Thyroid gland (tissue), 4 donors: ENCODE measurements around the gene WNT10A. TPM values are rescaled to one million over a fixed set of nuclear protein-coding genes. Genes with fewer than 3 reads are reported as not detected.
A peak's percentile ranks its signal among the peaks of the same experiment; 100 is the strongest.

Experiments
- DNase-seq, 2 donors: peaks; one replicate each; pipeline ENCODE4 v3.0.0-alpha.2; 2019
- H3K27ac ChIP-seq, 3 donors: fragments of 200-600 bp; sonication (generic); 1 replicate in 2 of 3; 2 replicates in 1 of 3; pipeline ENCODE4 v1.5.1; 2016 to 2019; ENCODE audit warnings: mild to moderate bottlenecking in 1 of 3, moderate library complexity in 1 of 3
- H3K27me3 ChIP-seq: fragments of 200-600 bp; sonication (generic); one replicate; pipeline ENCODE4 v1.5.1; 2019
- H3K36me3 ChIP-seq, 2 donors: fragments of 200-600 bp; sonication (generic); one replicate each; pipeline ENCODE4 v1.5.1; 2016 to 2019
- H3K4me1 ChIP-seq, 2 donors: fragments of 200-600 bp; sonication (generic); one replicate each; pipeline ENCODE4 v1.5.1; 2017 to 2019
- H3K4me3 ChIP-seq, 3 donors: fragments of 200-600 bp; sonication (generic); replicated peaks in 1 of 3; 1 replicate in 2 of 3; 2 replicates in 1 of 3; pipeline ENCODE4 v1.5.1; 2016; ENCODE audit warnings: mild to moderate bottlenecking in 1 of 3
- H3K9me3 ChIP-seq: fragments of 200-600 bp; sonication (generic); one replicate; pipeline ENCODE4 v1.5.1; 2017
- POLR2A ChIP-seq, 2 donors: fragments of 450-650 bp; IDR thresholded peaks; one replicate each; pipeline ENCODE4 v1.6.1; 2017; ENCODE audit warnings: antibody characterized with exemption in 2 of 2, mild to moderate bottlenecking in 2 of 2, moderate library complexity in 1 of 2
- WGBS, 2 donors: methylation state at CpG; one replicate each; pipeline ENCODE4 v1.1.5; 2017; 5-methylcytosine and 5-hydroxymethylcytosine counted together
- intact Hi-C: fragments of 100-400 bp; cut with DNase I; formaldehyde crosslinking; loops from one replicate; pipeline ENCODE4 v1.15.1; 2023
- total RNA-seq, 4 donors: library from RNA; depleted of rRNA; stranded (reverse); fragments of >200 nt; gene quantifications; one replicate each; pipeline ENCODE4 v1.2.3, GENCODE V29; 2016
- TF ChIP-seq, protein P1 (sequence below), 6 experiments: fragments of 200-600 bp in 3 of 6; fragments of 450-650 bp in 3 of 6; sonication (generic) in 3 of 6; IDR thresholded peaks; one replicate each; pipeline ENCODE4 v1.5.1; 2016 to 2019; ENCODE audit warnings: antibody characterized with exemption in 6 of 6, mild to moderate bottlenecking in 2 of 6, inconsistent platforms in 1 of 6, moderate library complexity in 1 of 6

Gene WNT10A
- total RNA-seq, 4 donors from 2014 or later = 0.20 TPM; not detected in 3

DNA sequence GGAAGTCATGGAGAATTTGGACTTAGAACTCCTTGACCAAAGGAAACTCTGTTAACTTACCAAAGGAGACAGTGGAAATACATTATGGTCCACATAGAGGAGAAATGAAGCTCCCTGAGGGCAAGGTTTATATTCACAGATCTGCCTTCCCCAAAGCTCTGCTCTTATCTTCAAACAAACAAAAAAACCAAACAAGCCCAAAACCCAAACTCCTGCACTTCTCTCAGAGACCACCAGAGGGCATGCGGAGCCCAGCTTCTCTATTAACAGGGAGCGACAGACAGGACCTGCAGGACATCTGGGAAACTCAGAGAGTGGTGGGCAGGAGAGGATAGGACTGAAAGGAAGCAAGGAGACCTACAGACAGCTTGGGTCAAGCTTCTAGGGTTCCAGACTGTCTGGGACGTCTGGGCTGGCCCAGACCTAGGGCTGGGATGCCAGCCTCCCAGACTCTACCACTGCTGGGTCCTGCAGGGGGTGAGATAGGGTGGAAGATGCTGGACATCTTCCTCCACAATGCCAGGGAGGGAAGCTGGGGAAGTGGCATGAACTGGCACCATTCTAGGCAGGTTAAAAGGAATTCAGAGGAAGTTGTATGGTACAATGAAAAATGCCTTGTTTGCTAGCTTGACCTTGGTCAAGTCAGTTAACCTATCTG is 4.0 kb upstream of the WNT10A start:
- peak; percentile 64 to 68 for DNase-seq
- Histone ChIP-seq H3K36me3 (no peaks in the 10 kb centered on the region), H3K4me3 (no peak overlapping the region), H3K27me3 (peaks cover 26% of the 10 kb centered on the region), H3K27ac (no peak overlapping the region), H3K9me3 (no peaks in the 10 kb centered on the region), H3K4me1 (peaks cover 7 to 22% of the 10 kb centered on the region in 2 donors)
- TF ChIP-seq, protein P1, sequence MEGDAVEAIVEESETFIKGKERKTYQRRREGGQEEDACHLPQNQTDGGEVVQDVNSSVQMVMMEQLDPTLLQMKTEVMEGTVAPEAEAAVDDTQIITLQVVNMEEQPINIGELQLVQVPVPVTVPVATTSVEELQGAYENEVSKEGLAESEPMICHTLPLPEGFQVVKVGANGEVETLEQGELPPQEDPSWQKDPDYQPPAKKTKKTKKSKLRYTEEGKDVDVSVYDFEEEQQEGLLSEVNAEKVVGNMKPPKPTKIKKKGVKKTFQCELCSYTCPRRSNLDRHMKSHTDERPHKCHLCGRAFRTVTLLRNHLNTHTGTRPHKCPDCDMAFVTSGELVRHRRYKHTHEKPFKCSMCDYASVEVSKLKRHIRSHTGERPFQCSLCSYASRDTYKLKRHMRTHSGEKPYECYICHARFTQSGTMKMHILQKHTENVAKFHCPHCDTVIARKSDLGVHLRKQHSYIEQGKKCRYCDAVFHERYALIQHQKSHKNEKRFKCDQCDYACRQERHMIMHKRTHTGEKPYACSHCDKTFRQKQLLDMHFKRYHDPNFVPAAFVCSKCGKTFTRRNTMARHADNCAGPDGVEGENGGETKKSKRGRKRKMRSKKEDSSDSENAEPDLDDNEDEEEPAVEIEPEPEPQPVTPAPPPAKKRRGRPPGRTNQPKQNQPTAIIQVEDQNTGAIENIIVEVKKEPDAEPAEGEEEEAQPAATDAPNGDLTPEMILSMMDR (IDR thresholded peaks at IDR 0.05) = peak; percentile 75 to 92 (median 87)
- TF ChIP-seq POLR2A (IDR thresholded peaks at IDR 0.05) = no peak
- intact Hi-C loops = no loop called here
- WGBS, 2 donors = 0% methylated on average over 3 of the region's 3 CpGs

DNA sequence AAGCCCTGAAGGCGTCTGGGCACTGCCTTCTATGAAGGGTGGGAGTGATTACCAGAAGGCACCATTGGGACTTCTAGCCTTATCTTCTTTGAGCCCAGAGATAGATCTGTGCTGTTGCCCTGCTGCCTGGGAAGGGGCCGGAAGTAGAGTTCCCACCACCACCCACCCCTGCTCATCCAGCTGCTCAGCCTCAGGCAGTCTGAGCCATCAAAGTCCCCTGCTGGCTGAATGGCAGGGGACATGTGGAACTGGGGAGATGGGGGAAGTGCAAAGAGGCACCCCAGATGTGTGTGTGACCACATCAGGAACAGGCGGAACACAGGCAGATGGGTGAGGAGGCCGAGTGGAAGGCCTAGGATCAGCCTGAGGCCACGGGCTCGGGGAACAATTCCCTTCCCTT is 3.3 kb upstream of the WNT10A start:
- no peak overlapping the region for H3K27ac ChIP-seq
- H3K36me3 ChIP-seq = no peaks in the 10 kb centered on the region
- no peaks in the 10 kb centered on the region for H3K9me3 ChIP-seq
- TF ChIP-seq, protein P1 (IDR thresholded peaks at IDR 0.05) = no peak
- no peak for TF ChIP-seq POLR2A (IDR thresholded peaks at IDR 0.05)
- WGBS, 2 donors = 55 to 67% methylated on average over 6 of the region's 6 CpGs
- no peak overlapping the region for H3K4me3 ChIP-seq
- intact Hi-C loops = no loop called here
- no peak for DNase-seq
- peaks cover 7 to 19% of the 10 kb centered on the region in 2 donors for H3K4me1 ChIP-seq
- H3K27me3 ChIP-seq = peaks cover 26% of the 10 kb centered on the region

DNA sequence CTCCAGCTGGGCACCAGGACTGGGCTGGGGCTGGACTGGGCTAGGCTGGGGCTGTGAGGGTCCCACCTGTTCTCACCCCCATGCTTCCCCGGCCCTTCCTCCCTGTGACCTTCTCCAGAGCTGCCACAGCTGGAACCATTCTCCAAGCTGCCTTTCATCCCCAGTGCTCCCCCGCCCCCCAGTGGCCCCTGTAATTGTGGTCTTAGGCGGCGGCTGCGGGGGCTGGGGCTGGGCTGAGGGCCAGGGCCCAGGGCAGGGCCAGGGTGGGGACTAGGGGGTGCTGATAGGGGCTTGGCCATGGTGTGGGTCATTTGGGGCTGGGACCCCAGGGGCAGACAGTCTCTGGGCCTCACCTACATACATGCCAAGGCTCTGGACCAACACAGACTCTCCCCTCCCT is 2.8 kb upstream of the WNT10A start:
- intact Hi-C loops = no loop called here
- H3K4me1 ChIP-seq = peaks cover 7 to 19% of the 10 kb centered on the region in 2 donors
- peaks cover 26% of the 10 kb centered on the region for H3K27me3 ChIP-seq
- no peaks in the 10 kb centered on the region for H3K9me3 ChIP-seq
- DNase-seq = no peak
- no peak for TF ChIP-seq POLR2A (IDR thresholded peaks at IDR 0.05)
- TF ChIP-seq, protein P1 (IDR thresholded peaks at IDR 0.05) = no peak
- WGBS, 2 donors = 16 to 20% methylated on average over 1 to 4 of the region's 5 CpGs
- H3K27ac ChIP-seq = no peak overlapping the region
- no peak overlapping the region for H3K4me3 ChIP-seq
- no peaks in the 10 kb centered on the region for H3K36me3 ChIP-seq

DNA sequence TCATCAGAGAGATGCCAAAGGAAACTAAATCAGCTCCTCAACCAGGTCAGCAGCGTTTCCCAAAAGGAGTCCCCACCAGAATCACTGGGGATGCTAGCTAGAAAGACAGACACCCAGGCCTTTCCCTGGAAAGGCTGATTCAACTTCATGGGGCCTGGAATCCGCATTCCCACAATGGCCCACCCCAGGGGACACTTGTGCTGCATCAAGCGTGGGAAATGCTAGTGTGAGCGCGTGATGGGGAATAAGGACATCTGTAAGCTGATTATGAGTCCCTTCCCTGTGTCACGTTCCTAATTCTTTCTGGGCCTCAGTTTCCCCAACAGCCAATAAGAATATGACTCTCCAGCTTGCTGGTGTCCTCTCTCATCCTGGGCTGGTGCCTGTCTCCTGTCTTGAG is 2.2 kb upstream of the WNT10A start:
- intact Hi-C loops = no loop called here
- peaks cover 23% of the 10 kb centered on the region for H3K27me3 ChIP-seq
- no peaks in the 10 kb centered on the region for H3K36me3 ChIP-seq
- 28 to 30% methylated on average over 6 of the region's 6 CpGs for WGBS, 2 donors
- H3K4me3 ChIP-seq = no peak overlapping the region
- H3K27ac ChIP-seq = no peak overlapping the region
- no peak for DNase-seq
- no peak for TF ChIP-seq POLR2A (IDR thresholded peaks at IDR 0.05)
- TF ChIP-seq, protein P1 (IDR thresholded peaks at IDR 0.05) = no peak
- H3K9me3 ChIP-seq = no peaks in the 10 kb centered on the region
- H3K4me1 ChIP-seq = peaks cover 4 to 21% of the 10 kb centered on the region in 2 donors

DNA sequence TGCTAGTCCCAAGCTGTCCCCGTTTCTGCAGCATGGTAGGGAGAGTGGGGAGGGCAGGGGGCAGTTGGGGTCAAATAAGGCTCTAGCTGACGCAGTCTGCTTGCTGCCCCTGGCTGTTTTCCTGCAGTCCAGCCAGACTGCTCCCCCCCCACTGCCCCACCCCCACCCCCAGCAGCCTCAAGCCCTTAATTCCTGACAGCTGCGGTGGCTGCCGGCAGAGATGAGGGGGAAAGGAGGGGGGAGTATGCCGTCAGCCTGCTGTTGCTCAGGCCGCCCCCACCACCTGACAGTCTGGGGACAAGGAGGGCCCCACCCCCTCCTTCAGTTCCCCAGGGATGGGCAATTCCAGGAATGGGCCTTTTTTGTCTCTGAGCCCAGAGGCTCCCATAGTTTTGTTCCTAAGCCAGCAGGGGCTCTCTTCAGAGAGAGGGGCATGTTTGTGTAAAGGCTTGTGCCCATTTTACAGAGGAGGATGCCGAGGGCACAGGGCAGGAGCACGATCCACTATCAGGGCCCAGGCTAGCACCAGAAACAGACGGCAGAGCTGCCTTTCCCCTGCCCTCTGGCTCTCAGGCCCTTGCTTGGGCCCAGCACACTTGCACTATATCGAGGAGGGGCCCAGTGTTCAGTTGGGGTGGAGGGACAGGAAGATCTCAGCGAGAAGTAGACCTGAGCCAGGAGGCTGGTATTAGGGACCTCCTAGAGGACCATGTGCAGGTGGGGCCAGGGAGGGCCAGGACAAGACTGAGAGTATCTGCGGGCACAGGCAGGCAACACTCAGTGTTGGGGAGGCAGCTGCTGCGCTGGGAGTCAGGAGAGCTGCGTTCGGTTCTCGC is 1.5 kb upstream of the WNT10A start:
- Histone ChIP-seq H3K27me3 (peaks cover 16% of the 10 kb centered on the region), H3K36me3 (no peaks in the 10 kb centered on the region), H3K27ac (no peak overlapping the region), H3K4me3 (no peak overlapping the region), H3K9me3 (no peaks in the 10 kb centered on the region), H3K4me1 (peaks cover 4 to 27% of the 10 kb centered on the region in 2 donors)
- WGBS, 2 donors = 19 to 31% methylated on average over 13 to 14 of the region's 16 CpGs
- no peak for DNase-seq
- intact Hi-C loops = no loop called here
- no peak for TF ChIP-seq POLR2A (IDR thresholded peaks at IDR 0.05)
